NCI-H128 (cell line): Measurements from ENCODE around the gene TMEM138.
"Not testable (repeated sequence)": the region's sequence is repeated elsewhere in the genome, so short reads cannot be mapped to it uniquely, and the experiment has no call there.

Experiments used
- DNase-seq: peaks from one replicate; lab custom pipeline; 2025; ENCODE audit not compliant: unreplicated experiment; lab: John Stamatoyannopoulos, UW

TMEM138 gene

DNA sequence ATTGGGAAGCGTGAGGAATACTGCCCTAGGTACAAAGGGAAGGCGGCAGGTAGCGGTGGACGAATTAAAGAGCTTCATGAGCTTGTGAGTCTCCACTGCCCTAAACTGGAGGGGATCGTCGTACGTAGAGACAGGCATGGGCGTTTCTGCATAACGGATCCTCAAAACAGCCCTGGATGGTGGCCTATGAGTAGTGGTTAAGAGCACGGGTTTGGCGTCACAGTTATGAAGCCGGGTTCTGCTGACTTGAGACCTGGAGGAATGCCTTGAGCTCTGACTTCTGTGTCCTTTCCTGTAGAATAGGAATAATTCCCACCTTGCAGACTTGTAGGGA is 335 bp downstream of the TMEM138 start:
- DNase-seq: no peak

DNA sequence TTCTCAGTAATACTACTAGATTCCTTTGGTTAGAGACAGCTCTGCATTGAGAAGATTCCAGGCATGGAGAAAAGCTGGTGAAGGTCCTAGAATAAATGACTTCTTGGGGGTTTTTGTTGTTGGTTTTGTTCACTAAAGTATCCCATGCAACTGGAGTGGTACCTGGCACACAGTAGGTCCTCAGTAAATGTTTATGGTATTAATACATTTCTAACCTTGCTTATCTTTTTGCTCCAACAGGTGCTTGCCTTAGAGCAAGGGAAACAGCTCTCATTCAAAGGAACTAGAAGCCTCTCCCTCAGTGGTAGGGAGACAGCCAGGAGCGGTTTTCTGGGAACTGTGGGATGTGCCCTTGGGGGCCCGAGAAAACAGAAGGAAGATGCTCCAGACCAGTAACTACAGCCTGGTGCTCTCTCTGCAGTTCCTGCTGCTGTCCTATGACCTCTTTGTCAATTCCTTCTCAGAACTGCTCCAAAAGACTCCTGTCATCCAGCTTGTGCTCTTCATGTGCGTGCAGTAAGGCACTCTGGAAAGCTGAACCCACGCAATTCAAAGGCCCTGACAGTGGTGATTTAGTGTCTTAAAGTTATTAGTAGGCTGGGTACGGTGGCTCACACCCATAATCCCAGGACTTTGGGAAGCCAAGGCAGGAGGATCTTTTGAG is 2.0 kb downstream of the TMEM138 start:
- DNase-seq: no peak

DNA sequence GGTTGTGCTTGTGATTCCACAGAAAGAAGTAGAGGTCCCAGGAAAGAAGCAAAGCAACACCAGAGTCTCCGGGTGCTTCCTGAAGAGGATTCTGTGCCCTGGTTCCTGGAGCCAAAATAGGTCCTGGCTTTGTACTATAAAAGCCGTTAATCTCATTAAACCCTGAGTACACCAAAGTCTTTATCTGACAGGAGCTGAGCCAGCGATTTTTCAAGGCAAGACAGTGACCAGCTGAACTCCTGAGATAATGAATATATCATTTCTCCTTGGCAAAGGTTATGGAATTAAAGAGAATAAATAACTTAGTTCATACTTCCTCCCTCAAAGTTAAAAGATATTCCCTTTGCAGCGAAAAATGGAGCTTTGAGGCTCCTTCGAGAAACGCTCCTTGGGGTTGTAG is 5.2 kb downstream of the TMEM138 start:
- DNase-seq: no peak

DNA sequence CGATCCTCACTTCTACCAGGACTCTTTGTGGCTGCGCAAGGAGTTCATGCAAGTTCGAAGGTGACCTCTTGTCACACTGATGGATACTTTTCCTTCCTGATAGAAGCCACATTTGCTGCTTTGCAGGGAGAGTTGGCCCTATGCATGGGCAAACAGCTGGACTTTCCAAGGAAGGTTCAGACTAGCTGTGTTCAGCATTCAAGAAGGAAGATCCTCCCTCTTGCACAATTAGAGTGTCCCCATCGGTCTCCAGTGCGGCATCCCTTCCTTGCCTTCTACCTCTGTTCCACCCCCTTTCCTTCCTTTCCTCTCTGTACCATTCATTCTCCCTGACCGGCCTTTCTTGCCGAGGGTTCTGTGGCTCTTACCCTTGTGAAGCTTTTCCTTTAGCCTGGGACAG is 6.5 kb downstream of the TMEM138 start:
- DNase-seq: no peak

DNA sequence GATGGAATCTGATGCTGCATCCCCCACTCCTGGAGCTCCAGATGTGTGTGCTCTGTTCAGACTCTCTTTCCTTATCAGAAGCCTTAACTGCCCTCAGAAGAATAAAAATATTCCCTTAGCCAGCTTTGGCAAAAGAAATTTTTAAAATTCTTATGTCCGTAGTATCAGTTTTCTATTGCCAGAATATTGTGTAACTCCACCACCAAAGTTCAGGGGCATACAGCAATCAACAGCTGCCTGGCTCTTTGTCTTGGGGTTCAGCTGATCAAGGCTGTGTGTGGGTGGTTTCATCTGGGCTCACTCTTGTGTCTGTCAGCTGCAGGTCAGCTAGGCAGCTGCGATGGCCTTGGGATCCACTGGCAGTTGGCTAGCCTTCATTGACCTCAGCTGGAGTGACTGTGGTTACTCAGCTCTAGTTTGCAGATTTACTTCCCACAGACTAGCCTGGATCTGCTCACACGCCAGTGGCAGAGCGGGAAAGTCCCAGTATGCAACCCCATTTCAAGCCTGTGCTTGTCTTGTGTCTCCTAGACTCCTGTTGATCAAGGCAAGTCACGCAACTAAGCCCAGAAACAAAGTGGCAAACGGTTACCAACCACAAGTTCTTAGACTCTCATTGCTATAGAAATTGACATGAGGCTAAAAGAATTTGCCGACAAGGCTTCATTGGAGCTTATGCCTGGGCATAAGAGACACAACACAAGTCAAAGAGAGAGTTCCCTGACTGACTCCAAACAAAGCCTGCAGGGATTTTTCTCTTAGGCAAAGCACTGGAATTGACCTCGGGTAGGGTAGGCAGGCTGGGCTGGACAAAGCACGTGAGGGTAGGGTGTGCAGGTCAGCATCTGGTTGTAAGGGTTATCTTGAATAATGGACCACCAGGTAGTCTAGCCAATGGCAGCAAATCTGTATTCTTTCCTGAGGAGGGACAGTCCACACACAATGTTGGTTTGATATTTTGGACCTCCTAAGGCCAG is 7.5 kb downstream of the TMEM138 start:
- no peak for DNase-seq

- no peak for DNase-seq
Measured at GRCh38 chr11:61370349-61371005, 8.3 kb downstream of the TMEM138 start.

DNA sequence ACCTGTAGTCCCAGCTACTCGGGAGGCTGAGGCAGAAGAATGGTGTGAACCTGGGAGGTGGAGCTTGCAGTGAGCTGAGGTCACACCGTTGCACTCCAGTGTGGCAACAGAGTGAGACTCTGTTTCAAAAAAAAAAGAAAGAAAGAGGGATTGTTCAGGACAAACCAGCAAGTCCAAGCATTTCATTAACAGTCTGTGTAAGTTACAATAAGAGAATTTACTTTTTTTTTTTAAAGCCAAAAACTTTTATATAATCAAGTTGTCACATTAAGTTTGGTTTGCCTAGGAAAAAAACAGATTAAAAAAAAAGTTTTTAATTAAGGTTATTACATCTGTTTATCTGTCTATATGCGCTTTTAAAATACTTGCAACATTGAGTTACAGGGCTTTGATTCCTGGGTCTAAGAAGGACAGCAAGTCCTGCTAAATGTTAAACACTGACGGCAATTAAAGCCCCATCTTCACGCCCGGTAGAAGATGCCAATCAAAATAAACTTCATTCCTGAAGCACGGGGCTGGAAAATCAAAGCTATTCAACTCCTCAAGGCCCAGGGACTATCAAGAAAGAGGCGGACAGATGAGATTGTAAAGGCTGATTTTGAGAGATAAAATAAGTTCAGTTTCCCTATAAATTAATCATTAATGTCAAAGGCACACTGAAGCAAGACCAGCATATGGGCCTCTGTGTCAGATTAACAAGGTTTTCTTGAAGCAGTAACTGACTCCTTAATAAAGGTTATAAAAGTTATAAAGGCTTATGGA is 10.7 kb downstream of the TMEM138 start:
- no peak for DNase-seq

GRCh38 chr11:61375761-61376108 is 13.6 kb downstream of the TMEM138 start:
- no peak for DNase-seq

DNA sequence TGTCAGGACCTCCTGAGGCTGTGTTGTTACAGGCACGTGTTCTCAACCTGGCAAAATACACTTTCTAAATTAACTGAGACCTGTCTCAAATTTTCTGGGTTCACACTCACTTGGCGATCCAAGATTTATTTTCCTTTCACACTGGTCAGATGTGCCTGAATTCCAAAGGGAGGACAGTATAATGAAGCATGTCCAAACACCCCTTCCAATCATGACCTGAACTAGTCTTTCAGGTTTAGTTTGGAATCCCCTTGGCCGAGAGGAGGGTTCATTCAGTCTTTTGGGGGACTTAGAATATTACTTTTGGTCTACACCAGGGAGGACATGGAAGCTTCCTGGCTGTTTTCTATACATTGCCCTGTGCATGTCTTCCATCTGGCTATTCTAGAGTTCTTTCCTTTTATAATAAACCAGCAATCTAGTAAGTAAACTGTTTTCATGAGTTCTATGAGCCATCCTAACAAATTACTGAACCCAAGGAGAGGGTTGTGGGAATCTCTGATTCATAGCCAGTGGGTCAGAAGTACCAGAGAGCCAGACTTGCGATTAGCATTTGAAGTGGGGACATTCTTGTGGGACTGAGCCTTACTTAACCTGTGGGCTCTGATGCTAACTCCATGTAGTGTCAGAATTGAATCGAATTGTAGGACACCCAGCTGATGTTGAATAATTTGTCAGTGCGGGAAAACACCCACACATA is 15.4 kb downstream of the TMEM138 start:
- no peak for DNase-seq

DNA sequence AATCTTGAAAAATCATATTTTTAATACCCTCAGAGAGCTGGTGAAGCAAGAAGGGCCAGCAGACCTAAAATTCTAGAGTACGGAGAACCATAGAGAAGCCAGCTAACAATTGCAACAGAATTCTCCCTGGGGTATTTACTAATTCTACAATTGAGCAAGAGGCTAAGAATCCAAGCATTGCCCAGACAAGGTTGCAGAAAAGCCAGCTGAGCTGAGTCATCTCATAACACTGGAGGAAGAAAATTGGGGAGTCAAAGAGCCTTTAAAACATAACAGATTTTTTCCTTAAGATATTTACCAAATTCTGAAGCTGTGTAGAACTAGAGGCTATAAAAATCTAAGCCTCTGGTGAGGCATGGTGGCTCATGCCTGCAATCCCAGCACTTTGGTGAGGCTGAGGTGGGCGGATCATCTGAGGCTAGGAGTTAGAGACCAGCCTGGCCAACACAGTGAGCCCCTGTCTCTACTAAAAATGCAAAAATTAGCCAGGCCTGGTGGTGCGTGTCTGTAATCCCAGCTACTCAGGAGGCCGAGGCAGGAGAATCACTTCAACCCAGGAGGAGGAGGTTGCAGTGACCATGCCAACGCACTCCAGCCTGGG is 16.6 kb downstream of the TMEM138 start:
- no peak for DNase-seq

GRCh38 chr11:61380884-61381283 is 18.7 kb downstream of the TMEM138 start:
- DNase-seq: no peak

DNA sequence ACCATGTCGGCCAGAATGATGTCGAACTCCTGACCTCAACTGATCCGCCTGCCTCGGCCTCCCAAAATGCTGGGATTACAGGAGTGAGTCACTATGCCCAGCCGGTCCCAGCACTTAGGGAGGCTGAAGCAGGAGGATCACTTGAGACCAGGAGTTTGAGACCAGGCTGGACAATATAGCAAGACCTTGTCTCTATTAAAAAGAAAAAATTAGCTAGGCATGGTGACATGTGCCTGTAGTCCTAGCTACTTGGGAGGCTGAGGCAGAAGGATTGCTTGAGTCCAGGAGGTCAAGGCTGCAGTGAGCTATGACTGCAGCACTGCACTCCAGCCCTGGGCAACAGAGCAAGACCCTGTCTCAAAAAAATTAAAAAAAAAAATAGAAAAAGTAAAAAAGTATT is 21.7 kb downstream of the TMEM138 start:
- not testable (repeated sequence) for DNase-seq

DNA sequence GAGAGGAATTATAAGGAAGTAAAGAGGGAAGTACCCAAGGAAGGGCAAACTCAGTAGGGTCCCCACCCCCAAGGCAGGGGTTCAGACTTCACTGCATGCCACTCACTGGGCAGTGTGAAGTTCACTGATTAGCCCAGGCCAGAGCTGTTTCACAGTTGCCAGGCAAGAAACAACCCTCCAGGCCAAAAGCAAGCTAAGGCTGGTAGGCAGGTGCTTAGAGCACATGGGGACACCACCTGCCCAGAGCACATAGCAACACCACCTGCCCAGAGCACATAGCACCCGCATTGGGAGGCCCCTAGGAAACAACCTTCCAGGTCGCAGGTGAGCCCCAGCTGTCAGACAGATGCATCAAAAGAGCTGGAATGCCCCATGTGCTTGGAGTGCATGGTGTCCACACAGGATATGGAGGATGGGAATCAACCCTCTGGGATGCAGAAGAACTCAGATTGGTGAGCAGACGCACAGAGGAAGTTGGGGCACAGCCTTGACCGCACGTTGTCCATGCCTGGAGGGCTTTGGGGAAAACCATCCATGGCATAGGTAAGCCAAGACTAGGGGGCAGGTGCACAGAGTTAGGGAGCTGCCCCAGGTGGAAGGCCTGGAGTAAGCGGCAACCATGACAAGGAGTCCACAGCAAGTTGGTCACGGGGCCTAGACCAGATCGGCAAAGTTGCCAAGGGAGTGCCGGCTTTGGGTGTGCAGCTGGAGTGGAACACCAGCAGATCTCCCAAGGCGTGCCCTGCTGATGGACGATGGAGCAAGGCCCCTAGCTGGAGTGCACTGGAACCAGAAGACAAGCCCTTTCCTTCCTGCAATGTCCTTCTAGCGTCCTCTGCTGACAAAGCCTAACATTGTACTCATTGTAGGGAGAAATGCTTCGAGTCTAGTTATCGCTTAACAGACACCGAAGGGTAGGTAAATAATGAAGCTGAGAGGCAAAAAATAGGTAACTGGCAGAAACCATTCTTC is 22.4 kb downstream of the TMEM138 start:
- no peak for DNase-seq

GRCh38 chr11:61390161-61390560 is 28.0 kb downstream of the TMEM138 start:
- DNase-seq: no peak

DNA sequence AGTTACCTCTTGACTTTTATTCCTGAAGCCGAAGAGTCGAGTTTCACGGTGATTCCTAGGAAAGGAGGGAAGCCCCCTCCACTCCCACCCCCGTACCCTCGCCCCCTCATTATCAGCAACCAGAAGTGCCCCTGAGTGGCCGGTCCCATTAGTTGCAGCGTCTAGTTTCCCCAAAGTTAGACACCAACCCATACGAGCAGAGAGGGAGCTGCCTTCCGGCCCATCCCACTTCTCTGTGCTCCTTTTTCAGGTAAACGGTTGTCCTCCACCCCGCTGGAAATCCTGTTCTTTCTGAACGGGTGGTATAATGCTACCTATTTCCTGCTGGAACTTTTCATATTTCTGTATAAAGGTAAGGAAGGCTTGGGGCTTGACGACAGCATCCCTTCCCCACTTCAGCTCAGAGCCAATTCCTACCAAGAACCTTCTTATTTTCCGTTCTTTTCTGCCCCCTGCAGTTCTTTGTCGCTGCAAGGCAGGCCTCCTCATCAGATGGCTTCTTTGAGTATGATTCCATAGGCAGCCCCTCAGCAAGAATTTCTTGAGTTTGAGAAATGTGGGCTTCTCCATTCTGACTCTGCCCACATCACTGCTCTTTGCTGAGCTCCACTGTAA is 30.9 kb downstream of the TMEM138 start:
- no peak for DNase-seq

- no peak for DNase-seq
Measured at GRCh38 chr11:61401173-61401572, 39.0 kb downstream of the TMEM138 start.

GRCh38 chr11:61401573-61401972 is 39.4 kb downstream of the TMEM138 start:
- no peak for DNase-seq

DNA sequence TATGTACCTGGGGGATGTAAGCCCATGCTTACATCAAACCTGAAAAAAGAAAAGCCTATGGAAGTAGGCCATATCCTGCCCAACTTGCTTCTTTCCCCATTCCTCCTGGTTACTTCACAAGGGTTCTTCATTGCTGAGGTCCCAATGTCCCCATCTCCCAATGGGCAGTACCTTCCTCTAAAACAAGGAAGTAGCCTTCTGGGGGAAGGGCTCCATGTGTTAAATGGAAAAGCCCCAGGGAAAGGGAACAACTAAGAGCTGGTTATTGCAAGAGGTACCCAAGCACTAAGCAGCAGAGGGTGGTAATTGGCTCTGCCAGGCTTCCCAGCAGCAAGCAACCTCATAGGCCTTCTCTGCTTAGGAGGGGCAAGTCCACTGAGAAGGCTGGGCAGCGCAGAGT is 41.5 kb downstream of the TMEM138 start:
- DNase-seq: no peak

GRCh38 chr11:61404103-61404502 is 41.9 kb downstream of the TMEM138 start:
- no peak for DNase-seq
